Fibroblast of gingiva (primary cell): Measurements from ENCODE around the gene CHM.
"Not testable (repeated sequence)": the region's sequence is repeated elsewhere in the genome, so short reads cannot be mapped to it uniquely, and the experiment has no call there.

ENCODE experiments used
- DNase-seq: peaks from one replicate; pipeline ENCODE4 v3.0.0-alpha.2; 2011; ENCODE audit warnings: low read depth

CHM gene, protein sequence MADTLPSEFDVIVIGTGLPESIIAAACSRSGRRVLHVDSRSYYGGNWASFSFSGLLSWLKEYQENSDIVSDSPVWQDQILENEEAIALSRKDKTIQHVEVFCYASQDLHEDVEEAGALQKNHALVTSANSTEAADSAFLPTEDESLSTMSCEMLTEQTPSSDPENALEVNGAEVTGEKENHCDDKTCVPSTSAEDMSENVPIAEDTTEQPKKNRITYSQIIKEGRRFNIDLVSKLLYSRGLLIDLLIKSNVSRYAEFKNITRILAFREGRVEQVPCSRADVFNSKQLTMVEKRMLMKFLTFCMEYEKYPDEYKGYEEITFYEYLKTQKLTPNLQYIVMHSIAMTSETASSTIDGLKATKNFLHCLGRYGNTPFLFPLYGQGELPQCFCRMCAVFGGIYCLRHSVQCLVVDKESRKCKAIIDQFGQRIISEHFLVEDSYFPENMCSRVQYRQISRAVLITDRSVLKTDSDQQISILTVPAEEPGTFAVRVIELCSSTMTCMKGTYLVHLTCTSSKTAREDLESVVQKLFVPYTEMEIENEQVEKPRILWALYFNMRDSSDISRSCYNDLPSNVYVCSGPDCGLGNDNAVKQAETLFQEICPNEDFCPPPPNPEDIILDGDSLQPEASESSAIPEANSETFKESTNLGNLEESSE

DNA sequence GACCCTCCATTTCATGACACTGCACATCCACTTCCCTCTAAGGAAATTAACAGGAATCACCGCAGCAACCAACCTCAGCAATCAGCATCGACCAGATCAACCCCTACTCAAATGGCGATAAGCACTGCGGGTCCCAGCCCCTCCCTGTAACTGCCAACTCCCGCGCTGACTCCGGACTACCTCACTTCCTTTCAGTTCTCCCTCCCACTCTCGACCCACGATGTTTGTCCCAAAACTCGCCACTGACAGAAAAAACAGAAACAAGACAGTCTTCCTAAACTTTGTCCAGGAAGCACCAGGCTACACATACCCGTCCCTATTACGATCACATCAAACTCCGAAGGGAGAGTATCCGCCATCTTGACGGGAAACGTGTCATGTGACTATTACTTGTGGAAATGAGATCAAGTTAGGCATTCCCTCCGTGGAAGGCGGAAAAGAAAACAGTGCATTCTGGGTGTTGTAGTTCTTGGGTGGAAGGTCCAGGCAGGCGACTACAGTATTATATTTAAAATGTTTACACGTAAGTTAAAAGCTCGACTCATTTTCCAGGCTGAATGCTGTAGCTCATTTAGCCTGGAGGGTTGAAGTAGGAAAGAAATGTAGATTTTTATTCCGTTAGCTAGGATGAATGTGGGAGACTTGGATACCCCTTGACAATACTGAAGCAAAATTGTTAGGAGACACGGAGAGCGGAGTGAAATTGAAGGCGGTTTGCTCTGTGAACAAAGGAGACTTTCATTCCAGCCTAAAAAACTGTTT lies at the start of gene CHM:
TSS of gene CHM (minus strand) at position 385 of the 762 bp plus-strand sequence. CDS start at position 359, 26 bp downstream.
- DNase-seq, result peak; percentile 69

DNA sequence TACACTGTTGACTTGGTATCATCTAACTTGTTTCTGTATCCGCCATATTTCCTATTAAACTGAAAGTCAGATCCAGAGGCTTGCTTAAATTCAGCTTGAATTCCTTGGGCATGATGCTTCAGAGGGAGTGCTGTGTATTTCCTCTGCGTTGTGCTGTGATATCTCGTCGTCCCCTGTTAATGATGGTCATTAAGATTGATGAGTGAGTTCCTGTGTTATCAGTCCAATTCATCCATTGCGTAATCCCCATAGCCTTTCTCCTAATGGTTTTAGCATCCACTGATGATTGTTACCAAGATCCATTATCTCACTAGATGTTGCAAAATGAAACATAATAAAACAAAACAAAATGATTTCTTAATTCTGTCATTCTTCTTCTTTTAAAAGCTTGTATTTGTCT lies 31.3 kb upstream of the CHM start:
- no peak for DNase-seq

DNA sequence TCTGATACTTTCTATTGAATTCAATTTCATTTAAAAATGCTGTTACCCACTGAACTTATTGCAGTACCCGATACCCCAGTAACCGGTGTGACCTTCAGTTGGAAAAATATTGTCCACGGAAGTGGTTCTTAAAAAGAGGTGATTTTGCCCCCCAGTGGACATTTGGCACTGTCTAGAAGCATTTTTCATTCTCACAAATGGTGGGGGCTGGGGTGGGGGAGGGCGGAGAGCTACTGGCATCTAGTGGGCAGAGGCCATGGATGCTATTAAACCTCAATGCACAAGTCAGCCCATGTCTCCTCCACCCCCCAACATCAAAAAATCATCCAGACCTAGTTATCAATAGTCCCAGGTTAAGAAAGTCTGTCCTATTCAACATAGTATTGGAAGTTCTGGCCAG lies 19.6 kb upstream of the CHM start:
- DNase-seq, result no peak

DNA sequence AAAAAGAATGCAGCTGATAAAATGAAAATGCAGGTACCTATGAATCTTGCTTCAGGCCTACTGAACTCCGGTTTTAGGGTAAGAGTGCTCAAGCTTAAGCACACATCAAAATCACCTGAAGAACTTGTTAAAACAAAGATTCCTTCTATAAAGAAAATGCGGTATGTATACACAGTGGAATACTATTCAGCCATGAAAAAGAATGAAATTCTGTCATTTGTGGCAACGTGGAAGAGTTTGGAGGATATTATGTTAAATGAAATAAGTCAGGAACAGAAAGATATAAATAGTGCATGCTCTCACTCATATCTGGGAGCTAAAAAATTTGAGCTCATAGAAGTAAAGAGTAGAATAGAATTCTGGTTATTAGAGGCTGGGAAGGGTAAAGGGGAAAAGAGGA lies 14.0 kb upstream of the CHM start:
- no peak for DNase-seq

DNA sequence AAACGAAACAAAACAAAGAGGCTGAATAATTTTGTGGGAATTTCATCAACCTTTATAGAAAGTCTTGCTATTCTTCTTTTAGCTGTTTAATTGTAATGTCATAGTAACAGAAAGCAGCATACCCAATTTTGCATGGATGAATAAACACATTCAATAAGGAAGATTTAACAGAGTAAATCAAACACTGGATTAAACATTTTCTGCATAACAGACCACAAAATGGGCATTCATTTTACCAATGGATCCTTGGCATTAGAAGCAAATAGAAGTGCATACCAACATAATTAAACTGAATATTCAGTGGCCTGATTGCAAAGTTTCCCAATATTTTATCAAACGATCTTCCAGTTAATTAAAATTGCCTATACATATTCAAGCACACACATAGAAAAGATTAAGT lies 4.4 kb upstream of the CHM start:
- DNase-seq, result no peak

DNA sequence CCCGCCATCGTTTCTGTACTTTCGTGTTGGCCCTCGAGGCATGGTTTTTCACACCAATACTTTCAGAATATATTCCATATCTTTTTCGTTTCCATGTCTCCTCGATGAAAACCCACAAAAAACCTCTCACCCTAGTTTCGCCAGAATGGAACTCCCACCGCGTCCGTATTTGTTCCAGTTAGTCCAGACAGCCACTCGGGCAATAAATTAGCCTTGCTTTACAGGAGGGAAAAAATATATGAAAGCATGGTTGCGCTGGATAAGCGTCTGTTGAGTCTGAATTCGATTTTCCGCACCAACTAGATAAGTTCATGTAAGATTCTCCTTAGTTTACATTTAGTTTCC lies 550 bp upstream of the CHM start:
- no peak for DNase-seq

DNA sequence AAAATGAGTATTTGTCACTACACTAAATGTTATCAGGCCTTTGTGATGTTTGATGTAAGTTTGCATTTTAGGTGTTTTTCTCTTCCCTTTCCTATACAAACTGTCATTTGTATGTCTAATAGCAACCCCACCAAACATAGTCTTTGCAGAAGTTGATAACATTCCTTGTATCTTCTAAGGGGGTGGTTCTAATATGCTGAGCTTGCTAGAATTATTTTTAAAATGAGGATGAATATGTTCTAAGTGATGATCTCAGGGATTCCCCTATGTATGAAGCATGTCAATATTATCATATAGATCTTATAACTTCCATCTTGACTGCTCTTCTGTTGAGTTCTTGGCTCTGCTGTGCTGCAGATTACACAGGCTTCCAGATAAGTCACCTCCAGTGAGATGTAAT lies 3.1 kb downstream of the CHM start:
- DNase-seq, result no peak

DNA sequence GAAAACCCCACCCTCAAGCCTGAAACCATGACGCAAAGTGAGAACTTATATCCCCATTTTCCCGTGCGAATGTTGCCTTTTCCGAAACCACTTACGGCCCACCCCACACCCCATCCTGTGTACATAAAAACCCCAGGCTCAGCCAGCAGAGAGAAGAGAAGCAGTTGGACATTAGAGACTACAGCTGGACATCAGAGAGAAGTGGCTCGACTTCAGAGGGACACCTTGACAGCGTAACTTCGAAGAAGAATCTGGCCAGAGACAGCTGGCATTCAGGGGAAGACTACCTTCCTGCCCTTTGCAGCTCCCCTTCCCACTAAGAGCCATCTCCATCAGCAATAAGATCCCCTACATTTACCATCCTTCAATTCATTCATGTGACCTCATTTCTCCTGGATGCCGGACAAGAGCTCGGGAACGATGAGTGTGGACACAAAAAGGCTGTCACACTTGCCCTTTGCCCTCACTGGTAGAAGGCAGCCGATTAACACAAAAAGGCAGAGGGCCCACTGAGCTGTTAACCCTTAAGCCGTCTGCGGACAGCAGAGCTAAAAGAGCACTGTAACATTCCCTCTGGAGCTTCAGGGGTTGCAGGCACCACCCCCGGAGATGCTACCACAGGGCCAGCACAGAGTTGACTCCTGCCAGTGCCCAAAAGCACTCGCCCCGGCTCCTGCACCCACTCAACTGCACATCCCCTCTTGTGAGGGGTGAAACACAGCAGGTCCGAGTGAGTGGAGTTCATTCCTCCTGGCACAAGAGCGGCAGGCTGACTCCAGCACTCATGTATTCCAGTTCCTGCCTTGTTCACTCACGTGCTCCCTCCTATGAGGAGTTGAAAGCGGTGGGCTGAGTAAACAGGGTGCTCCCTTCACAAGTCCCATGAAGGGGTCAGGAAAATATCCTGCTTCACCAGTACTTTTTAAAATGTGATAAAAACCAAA lies 7.5 kb downstream of the CHM start:
- DNase-seq, result no peak

DNA sequence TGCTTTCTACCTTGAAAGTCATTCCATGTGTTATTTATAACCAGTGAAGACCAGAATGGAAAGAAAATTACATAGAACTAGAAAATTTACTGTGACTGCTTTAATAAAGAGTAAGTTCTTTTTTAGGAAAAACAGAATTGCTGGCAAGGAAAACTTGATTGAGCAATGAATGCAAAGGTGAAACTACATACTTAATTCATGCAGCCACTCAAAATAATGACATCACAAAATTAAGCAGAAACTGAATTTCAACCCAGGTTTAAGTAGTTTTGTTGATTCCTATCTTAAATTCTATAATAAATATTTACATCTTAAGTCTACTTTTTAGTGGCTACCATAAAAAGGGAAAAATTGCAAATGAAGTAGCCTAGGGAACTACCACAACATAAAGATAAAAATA lies 14.0 kb downstream of the CHM start:
- no peak for DNase-seq

DNA sequence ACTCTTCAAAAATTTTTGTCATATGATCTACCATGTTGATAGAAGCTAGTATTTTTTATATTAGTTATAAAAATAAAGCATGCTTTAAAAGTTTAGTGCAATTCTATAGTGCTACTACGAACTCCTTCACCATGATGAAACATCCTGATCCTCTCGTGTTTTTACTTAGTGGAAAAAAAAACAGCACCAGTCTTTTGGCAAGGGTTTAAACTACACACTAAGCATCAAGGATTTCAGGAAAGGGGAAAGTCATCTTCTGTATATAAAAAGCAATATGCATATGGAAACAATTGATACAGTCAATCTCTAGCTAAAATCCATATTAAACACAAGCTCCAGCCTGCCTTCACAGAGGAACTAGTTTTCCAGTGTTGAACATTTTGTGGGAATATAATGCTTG lies 18.7 kb downstream of the CHM start:
- peak; percentile 52 for DNase-seq

DNA sequence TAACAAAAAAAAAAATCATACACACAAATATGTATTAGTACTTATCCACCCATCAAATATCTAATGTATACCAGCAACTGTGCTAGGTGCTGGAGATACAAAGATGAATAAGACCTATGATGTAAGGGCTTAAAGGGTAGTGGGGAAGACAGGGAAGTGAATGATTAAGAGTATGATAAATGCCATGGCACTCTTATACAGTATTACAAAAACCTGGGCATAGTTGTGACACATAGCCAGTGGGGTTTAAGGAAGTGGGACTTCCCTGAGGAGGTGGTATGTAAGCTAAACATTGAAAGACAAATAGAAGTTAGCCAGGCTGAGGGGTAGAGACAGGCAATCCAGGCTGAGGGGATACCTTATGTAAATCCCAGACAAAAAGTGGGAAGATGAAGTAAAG lies 23.5 kb downstream of the CHM start:
- DNase-seq, result no peak

DNA sequence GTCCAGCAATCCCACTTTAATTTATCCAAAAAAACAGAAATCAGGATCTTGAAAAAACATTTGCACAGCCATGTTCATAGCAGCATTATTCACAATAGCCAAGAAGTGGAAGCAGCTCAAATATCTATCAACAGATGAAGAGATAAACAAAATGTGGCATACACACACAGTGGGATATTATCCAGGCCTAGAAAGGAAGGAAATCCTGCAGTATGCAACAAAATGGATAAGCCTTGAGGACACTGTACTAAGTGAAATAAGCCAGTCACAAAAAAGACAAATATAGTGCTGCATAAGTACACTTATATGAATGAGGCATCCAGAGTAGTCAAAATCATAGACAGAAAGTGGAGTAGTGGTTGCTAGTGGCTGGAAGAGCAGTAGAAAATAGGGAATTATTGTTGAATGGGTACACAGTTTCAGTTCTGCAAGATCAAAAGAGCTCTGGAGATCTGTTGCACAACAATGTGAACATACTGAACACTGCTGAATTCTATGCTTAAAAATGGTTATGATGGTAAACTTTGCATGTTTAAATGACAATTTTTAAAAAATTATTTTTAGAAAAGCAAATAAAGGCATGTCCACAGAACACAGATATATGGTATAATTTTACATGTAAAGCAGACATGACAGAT lies 25.6 kb downstream of the CHM start:
- DNase-seq, result no peak

DNA sequence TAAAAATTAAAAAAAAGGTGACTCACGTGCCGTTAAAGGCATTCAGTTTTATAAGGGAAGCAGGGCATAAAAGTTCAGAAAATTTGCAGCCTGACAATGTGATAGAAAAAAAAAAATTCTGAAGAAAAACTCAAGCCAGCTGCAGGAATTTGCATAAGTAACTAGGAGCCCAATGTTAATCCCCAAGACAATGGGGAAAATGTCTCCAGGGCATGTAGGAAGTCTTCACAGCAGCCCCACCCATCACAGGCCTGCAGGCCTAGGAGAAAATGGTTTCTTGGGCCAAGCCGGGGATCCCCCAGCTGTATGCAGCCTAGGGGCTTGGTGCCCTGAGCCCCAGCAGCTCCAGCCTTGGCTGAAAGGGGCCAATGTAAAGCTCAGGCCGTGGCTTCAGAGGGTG lies 31.2 kb downstream of the CHM start:
- DNase-seq, result no peak

DNA sequence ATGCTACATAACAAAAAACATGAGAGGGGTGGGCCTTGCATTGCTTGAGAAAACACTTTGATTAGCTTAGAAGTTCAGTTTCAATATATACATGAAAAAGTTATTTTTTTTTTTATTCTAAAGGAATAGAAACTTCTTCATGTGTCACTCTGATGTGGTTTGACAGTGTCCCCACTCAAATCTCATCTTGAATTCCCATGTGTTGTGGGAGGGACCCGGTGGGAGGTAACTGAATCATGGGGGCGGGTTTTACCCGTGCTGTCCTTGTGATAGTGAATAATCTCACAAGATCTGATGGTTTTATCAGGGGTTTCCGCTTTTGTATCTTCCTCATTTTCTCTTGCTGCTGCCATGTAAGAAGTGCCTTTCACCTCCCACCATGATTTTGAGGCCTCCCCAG lies 32.4 kb downstream of the CHM start:
- not testable (repeated sequence) for DNase-seq

DNA sequence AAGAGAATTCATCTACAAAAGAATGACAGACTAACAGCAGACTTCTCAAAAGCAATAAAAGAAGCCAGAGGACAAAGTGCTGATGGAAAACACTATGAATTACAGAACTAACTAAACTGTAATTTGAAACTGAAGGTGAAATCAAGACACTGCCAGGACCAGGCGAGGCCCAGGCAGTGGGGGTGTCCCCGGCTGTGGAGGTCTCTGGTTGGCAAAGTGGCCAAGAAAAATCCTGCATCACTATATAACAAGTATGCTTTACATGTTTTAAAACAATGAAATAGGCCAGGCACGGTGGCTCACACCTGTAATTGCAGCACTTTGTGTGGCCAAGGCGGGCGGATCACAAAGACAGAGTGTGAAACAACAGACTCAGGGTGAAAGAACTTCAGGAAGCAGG lies 32.9 kb downstream of the CHM start:
- no peak for DNase-seq

DNA sequence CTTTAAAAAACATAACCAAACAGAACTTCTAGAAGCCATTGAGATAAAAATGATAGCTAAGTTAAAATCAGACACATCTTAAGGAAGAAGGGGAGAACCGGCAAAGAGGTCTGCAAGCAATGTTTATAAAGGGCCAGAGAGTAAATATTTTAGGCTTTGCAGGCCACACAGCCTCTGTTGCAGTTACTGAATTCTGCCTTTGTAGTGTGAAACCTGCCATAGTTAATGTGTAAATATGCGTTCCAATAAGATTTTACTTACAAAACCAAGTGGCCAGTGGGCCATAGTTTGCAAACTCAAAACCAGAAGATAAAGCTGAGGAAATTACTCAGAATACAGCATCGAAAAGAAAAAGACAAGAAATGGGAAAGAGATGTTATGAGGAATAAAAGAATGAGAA lies 33.6 kb downstream of the CHM start:
- no peak for DNase-seq

DNA sequence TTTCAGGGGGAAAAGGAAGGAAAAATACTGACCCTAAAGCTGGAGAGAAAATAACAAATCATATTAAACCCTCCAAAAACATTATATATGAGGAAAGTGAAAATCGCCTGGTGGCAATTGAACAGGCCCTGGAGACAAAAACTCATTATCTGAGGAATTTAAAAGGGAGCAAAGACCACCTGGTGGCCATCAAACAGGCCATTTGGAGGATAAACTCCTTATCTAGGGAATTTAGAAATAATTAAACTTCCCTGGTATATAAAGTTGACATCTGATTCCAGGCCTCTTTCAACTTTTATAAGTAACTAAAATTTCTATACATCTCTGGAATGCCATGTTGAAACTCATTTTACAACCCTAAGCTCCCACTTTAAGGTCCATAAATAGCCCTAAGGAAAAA lies 35.2 kb downstream of the CHM start:
- DNase-seq, result no peak

DNA sequence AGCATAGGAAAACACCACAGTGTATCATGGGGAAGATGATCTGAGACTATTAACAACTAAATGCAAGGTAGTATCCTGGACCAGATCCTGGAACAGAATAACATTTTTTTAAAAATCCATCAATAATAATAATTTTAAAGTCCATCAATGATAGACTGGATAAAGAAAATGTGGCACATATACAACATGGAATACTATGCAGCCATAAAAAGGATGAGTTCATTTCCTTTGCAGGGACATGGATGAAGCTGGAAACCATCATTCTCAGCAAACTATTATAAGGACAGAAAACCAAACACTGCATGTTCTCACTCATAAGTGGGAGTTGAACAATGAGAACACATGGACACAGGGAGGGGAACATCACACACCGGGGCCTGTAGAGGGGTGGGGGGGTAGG lies 37.6 kb downstream of the CHM start:
- DNase-seq, result not testable (repeated sequence)

DNA sequence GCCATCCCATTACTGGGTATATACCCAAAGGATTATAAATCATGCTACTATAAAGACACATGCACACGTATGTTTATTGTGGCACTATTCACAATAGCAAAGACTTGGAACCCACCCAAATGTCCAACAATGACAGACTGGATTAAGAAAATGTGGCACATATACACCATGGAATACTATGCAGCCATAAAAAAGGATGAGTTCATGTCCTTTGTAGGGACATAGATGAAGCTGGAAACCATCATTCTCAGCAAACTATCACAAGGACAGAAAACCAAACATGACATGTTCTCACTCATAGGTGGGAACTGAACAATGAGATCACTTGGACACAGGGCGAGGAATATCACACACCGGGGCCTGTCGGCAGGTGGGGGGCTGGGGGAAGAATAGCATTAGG lies 39.5 kb downstream of the CHM start:
- not testable (repeated sequence) for DNase-seq

DNA sequence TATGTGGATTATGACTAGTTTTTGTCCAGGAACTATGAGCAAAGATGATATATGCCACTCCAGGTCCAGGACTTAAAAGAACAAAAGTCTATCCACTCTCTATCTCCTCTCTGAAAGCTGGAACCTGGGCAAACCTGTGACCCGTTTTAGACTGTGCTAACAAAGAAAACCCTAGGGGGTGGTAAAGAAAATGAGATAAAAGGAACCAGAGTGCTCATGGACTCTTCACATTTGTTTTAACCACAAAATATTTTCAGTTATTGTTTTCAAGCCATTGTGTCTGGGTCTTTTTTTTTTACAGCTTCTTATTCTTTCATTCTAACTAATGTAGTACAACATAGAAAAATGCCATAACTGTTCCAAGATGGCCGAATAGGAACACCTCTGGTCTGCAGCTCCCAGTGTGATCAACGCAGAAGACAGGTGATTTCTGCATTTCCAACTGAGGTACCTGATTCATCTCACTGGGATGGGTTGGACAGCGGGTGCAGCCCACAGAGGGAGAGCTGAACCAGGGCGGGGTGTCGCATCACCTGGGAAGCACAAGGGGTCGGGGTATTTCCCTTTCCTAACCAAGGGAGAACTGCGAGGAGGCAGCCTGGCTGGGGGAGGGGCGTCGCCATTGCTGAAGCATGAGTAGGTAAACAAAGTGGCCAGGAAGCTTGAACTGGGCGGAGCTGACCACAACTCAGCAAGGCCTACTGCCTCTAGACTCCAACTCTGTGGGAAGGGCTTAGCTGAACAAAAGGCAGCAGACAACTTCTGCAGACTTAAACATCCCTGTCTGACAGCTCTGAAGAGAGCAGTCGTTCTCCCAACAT lies 45.1 kb downstream of the CHM start:
- no peak for DNase-seq

DNA sequence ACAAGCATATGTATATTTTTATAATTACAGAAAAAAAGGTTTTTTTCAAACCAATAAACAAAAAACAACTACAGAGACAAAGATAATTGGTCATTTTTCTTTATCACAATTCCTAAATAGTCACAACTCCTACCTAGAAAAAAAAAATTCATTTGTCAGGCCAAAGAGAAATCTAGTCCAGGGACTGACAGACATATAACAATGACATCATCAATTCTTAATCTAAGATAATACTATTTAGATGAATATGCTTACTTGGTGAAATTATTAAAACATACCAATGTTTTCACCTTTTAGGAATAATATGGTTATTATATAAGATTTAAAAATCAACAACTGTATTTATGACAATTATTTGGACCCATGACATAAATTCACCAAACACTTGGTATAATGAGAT lies 48.4 kb downstream of the CHM start:
- no peak for DNase-seq
